GM19463 (cell line): Measurements from ENCODE around the gene CAMSAP1.
"Not testable (repeated sequence)": the region's sequence is repeated elsewhere in the genome, so short reads cannot be mapped to it uniquely, and the experiment has no call there.

Experiments
- ATAC-seq: cut with Tn5 transposase; IDR thresholded peaks from one replicate; pipeline ENCODE4 v1.9.1; 2021; ENCODE audit warnings: mild to moderate bottlenecking, moderate library complexity; ENCODE audit not compliant: unreplicated experiment

The CAMSAP1 gene

GRCh38 chr9:135920973-135921585 lies 13.7 kb upstream of the CAMSAP1 start:
- ATAC-seq: no peak

GRCh38 chr9:135920256-135920930 lies 13.0 kb upstream of the CAMSAP1 start:
- ATAC-seq: no peak

DNA sequence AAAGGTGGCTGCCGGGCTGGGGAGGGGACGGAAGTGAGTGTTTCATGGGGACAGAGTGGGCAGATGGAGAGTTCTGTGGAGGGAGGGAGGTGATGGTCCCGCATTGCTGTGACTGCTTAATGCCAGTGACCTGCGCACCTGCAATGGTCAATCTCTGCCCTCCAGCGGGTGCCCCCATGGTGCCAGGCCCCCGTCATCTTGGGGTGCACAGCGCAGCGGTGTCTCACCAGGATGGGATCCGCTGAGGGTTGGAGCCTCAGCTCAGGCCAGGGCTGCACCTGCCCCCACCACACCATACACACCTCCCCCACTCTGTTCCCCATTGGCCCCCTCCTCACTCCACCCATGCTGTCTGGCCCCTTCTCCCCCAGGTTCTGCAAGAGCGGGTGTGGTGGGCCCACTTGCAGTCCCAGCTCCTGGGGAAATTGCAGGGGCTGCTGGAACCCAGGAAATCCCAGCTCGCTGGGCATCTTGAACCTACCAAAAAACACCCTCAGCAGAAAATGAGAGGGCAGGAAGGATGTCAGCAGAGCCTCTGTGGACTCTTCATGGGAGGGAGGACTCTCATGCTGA lies 12.1 kb upstream of the CAMSAP1 start:
- no peak for ATAC-seq

GRCh38 chr9:135916227-135916626 lies 8.9 kb upstream of the CAMSAP1 start:
- ATAC-seq: not testable (repeated sequence)

DNA sequence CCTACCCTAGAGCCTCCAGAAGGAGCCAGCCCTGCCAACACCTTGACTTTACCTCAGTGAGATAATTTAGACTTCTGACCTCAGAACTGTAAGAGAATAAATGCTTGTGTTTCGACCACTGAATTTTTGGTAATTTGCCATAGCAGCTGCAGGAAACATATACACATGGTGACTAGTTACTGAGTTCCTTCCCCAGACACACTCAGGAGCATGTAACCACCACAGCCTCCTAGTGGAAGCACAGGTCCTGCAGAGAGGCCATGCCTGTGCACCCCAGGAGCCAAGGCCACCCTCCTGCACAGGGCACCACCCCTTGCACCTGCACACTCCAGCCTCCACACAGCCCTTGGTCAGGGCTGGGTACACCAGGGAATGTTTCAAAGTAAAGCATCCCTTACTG lies 7.6 kb upstream of the CAMSAP1 start:
- no peak for ATAC-seq

DNA sequence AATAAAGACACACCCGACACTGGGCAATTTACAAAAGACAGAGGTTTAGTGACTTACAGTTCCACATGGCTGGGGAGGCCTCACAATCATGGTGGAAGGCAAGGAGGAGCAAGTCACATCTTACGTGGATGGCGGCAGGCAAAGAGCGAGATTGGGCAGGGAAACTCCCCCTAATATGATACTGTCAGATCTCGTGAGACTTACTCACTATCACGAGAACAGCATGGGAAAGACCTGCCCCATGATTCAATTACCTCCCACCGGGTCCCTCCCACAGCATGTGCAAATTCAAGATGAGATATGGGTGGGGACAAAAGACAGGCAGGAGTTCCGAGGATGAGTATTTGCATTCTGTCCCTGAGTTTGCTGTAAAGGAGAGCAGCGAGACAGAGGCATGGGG lies 3.9 kb upstream of the CAMSAP1 start:
- not testable (repeated sequence) for ATAC-seq

DNA sequence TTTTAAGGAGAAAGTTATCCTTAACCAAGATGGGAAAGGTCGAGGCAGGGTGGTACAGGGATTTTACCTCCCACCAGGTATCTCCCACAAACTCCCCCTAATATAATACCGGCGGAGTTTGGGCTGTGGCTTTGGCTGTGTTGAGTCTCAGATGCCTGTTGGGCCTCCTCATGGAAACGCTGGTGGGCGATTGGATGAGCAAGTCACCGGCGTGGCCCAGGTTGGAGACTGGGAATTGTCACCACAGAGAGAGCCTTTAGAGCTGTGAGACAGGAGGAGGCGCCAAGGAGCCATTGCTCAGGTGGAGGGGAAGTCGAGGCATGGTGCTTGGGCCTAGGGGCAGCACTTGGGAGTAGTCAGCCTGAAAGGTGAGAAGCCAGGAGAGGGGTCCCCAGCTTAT lies 3.4 kb upstream of the CAMSAP1 start:
- no peak for ATAC-seq

GRCh38 chr9:135910216-135910615 lies 2.9 kb upstream of the CAMSAP1 start:
- ATAC-seq: no peak

DNA sequence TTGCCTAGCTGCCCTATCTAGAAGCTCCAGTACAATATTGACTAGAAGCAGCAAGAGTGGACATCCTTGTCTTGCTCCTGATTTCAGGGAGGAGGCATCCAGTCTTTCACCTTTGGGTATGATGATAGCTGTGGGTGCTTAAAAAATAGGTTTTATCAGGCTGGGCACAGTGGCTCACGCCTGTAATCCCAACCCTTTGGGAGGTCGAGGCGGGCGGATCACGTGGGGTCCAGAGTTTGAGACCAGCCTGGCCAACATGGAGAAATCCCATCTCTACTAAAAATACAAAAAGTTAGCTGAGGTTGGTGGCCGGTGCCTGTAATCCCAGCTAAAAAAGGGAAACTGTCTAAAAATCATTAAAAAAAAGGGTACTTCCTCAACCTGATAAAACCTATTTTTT lies 2.0 kb upstream of the CAMSAP1 start:
- ATAC-seq: no peak

DNA sequence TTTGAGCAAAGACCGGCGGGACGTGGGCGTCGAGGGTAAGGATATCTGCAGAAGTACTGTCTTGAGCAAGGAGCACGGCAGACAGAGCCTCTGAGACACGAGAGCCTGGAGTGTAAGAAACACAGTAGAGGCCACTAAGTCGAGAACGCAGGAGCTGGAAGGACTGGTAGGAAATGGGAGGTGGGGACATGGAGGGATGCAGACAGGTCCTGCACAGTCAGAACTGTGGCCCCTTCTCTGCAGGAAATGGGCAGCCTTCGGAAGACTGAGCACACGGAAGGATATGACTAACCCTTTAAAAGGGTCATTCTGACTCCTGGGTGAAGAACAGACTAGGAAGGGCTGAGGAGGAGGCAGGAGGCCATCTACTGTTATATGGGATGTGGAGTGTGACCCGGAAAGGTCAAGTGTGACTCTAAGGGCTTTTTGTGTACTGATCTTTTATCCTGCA lies 1.4 kb upstream of the CAMSAP1 start:
- ATAC-seq: no peak

DNA sequence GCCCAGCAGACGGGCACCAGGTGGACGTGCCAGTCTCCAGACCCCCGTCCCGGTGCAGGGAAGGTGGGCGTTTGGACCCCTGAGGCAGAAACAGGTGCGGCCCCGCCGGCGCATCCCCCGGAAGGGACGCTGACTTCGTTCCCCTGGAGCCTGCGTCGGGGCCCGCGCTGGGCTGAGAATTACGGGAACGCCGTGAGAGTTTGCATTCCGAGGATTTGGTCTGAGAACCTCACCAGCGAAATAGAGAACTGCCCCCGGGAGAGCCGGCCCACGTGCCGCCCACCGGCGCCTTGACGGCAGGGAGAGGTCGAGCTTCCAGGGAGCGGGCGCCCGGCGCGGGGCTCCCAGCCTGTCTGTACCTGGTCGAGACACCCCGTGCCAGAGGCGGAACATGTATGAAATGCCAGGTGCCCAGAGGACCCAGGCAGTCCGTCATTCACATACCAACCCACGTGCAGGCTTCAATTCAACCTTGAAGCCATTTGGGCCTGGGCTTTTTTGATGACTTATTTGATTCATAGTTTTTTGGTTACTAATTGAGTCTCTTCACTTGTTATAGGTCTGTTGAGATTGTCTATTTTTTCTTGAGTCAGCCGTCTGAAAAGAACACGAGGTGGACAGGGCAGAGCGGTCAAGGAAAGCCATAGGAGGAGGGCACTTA lies 877 bp upstream of the CAMSAP1 start:
- no peak for ATAC-seq

- ATAC-seq: peak; percentile 18
These were observed 328 bp downstream of the CAMSAP1 start for GRCh38 chr9:135907006-135907430.

DNA sequence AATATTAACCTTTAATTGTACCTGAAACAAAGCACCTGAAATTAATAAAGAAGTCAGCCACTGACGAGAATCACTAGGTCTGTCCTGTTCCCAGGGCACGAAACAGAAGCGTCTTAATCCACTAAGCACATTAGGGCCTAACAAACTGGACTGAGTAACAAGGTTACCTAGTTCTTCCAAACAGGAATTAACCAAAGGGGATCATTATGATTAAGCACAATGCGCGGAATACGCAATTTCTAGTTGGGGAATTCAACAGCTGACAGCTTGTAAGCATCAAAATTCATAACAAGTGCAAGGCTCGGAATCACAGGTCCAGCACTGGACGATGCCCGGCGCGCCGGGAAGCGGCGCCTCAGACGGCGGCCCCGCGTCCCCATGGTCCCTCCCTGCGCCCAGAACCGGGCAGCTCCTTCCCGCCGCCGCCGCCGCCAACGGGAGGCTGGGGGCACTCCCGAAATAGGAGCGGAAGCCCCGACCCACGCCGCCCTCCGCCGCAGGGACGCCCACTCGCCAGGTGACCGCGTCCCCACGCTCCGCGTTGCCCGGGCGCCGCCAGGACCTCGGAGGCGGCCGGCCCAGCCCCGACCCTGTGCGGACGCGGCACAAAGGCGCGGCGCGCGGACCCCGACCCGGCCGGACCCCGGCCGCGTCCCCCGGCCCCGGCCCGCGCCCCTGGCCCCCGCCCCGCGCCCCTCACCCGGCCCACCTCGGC lies 898 bp downstream of the CAMSAP1 start:
- ATAC-seq: no peak

DNA sequence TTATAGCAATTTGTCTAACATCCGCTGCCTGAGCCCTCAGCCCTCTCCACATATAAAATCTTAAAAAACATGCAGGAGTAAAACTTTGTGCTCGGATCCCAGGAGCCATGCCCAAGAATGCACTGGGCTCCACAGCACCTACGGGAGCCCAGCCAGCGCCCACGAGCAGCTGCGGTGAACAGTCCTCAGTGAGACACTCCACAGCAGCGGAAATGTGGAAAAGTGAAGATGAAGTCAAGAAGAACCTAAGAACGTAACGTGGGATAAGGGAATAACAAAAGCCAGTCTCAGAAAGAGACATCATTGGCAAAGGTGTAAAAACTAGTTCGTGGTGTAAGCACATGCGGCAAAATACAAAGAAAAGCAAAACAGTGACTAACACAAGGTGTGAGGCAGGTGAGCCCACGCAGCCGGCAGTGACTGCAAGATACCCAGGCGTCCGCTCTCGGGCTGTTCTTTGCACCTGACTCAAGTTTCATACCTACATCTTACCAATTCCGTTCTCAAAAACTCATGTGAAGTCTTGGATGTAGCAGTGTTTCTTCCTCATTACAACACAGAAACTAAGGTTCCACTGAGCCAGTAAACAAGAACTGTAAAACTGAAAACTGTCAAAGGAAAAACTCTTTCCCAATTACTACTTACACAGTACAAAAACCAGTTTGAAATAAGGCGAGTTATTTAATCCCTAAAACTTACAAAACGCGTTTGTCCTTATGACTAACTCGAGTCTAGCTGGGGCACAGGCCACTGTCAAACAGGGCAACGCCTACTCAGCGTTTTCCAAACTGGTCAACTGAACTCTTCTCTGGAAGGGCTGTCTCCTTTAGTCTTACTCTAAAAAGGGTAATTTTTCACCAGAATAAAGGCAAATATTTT lies 1.7 kb downstream of the CAMSAP1 start:
- no peak for ATAC-seq

- ATAC-seq: no peak
These were observed 3.4 kb downstream of the CAMSAP1 start for GRCh38 chr9:135903786-135904520.

DNA sequence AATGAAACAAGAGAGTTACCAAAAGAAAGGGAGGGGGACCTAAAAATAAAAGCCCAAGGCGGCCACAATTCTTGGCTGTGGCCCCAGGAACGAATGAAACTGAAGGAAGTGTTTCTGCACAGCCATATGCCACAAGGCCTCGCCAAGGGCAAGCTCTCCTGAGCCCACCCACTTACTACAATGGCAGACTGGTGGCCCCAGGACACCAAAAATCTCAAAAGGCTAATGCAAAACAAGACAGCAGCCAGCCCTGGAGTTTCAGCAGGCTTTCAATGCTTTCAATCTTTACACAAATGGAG lies 4.0 kb downstream of the CAMSAP1 start:
- ATAC-seq: no peak

DNA sequence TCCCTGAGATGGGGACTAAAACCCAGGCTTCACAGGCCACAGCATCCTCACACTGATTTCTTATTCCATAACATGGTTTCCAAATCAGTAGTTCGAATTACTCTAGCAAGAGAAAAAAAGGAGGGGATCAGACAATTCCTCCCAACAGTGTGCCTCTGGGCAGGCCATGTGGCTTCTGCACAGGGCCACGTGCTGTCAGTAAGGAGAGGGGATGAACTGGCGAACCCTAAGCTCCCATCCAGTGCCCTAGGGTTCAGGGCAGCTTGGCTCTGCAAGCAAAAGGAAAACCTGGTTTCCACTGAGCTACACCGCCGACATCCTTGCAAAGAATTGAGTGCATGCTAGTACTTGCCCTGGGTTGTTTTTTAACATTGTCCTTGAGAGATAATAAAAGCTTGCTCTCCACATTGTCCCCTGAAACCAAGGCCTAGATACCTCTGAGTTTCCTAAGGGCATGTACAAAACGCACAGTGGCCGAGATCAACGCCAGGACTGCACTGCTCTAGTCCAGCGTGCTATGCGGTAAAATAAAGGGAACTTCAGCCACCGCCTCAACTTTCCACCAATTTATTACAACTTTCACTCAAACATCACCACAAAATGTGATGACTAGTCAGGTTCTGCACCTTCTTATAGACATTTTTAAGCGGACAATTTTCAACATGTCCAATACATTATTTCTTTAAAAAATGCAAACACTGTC lies 4.5 kb downstream of the CAMSAP1 start:
- no peak for ATAC-seq

- ATAC-seq: no peak
These were observed 5.5 kb downstream of the CAMSAP1 start for GRCh38 chr9:135901826-135902225.
